NCI-H524 (cell line): Measurements from ENCODE around the gene BCLAF1.

ENCODE experiments used
- DNase-seq, 2 experiments: peaks; one replicate each; lab custom pipeline; 2025; lab: John Stamatoyannopoulos, UW

BCLAF1 gene

GRCh38 chr6:136289579-136290409 is at the start of gene BCLAF1:
TSS of gene BCLAF1 (minus strand) at chr6:136289846. CDS start at chr6:136279866, 9,980 bp downstream.
- peak; percentile 99 to 100 for DNase-seq

- DNase-seq: no peak
These were observed 48.8 kb upstream of the BCLAF1 start for GRCh38 chr6:136338486-136338885.

GRCh38 chr6:136337606-136338005 is 48.0 kb upstream of the BCLAF1 start:
- DNase-seq: no peak

- DNase-seq: no peak
These were observed 47.5 kb upstream of the BCLAF1 start for GRCh38 chr6:136337121-136337520.

- DNase-seq: no peak
These were observed 46.2 kb upstream of the BCLAF1 start for GRCh38 chr6:136335736-136336363.

GRCh38 chr6:136334853-136335252 is 45.2 kb upstream of the BCLAF1 start:
- no peak for DNase-seq

GRCh38 chr6:136334465-136334846 is 44.8 kb upstream of the BCLAF1 start:
- DNase-seq: no peak

- DNase-seq: no peak
These were observed 44.3 kb upstream of the BCLAF1 start for GRCh38 chr6:136333824-136334464.

GRCh38 chr6:136331461-136331860 is 41.8 kb upstream of the BCLAF1 start:
- no peak for DNase-seq

- DNase-seq: no peak
These were observed 41.0 kb upstream of the BCLAF1 start for GRCh38 chr6:136330634-136331033.

GRCh38 chr6:136326038-136326553 is 36.5 kb upstream of the BCLAF1 start:
- peak in 1 of 2 experiments; percentile 48 for DNase-seq

- no peak for DNase-seq
These were observed 35.2 kb upstream of the BCLAF1 start for GRCh38 chr6:136324686-136325380.

- DNase-seq: peak; percentile 64 to 77
These were observed 33.9 kb upstream of the BCLAF1 start for GRCh38 chr6:136323431-136324112.

- DNase-seq: no peak
These were observed 30.1 kb upstream of the BCLAF1 start for GRCh38 chr6:136319732-136320131.

- no peak for DNase-seq
These were observed 29.0 kb upstream of the BCLAF1 start for GRCh38 chr6:136318676-136319075.

- DNase-seq: no peak
These were observed 28.3 kb upstream of the BCLAF1 start for GRCh38 chr6:136317971-136318370.

- DNase-seq: peak; percentile 46 to 66
These were observed 27.5 kb upstream of the BCLAF1 start for GRCh38 chr6:136317021-136317694.

- no peak for DNase-seq
These were observed 25.9 kb upstream of the BCLAF1 start for GRCh38 chr6:136315594-136315993.

- DNase-seq: no peak
These were observed 23.3 kb upstream of the BCLAF1 start for GRCh38 chr6:136312975-136313374.

- DNase-seq: no peak
These were observed 20.2 kb upstream of the BCLAF1 start for GRCh38 chr6:136309729-136310311.

- no peak for DNase-seq
These were observed 19.5 kb upstream of the BCLAF1 start for GRCh38 chr6:136309171-136309570.
